ENCODE data around the gene CASP12. TPM values are rescaled to one million over a fixed set of nuclear protein-coding genes. Genes with fewer than 3 reads are reported as not detected.

CASP12 gene
- total RNA-seq, 3 donors from 2014 or later, result 1.1 to 7.9 (median 1.6) TPM

DNA sequence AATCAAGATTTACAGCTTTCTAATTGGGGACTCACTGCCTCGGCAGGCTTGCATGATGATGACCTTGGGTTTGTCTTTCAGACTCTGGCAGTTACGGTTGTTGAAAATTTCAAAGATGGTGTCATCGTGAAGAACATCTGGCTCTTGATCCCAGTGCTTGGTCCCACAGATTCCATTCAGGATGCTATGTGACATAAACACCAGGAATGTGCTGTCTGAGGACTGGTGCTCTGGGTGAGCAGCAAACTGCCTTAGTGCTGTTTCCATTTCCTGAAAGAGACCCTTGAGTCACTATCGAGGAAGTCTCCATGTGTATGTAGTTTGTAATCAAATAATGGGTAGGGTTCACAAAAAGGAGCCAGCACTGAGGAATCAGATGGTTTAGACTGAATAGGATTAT, 7.1 kb downstream of the CASP12 start:
- no peak for DNase-seq (ENCODE audit: low spot score in 2 of 2)
- Histone ChIP-seq H3K27me3 (no peaks in the 10 kb centered on the region), H3K4me1 (no peaks in the 10 kb centered on the region), H3K9me3 (no peaks in the 10 kb centered on the region), H3K4me3 (no peak overlapping the region), H3K36me3 (no peaks in the 10 kb centered on the region), H3K27ac (no peak overlapping the region)
- intact Hi-C loops (cut with DNase I; ENCODE audit: low total_unique reads), result no loop called here
- no peak for TF ChIP-seq POLR2AphosphoS5 (IDR thresholded peaks at IDR 0.05)
- no peak for TF ChIP-seq CTCF (IDR thresholded peaks at IDR 0.05)
- TF ChIP-seq POLR2A (IDR thresholded peaks at IDR 0.05), result no peak

GRCh38 chr11:104883342-104883741, 14.9 kb downstream of the CASP12 start:
- no peak for TF ChIP-seq POLR2AphosphoS5 (IDR thresholded peaks at IDR 0.05)
- TF ChIP-seq CTCF (IDR thresholded peaks at IDR 0.05), result no peak
- TF ChIP-seq POLR2A (IDR thresholded peaks at IDR 0.05), result no peak
- no peaks in the 10 kb centered on the region for H3K4me1 ChIP-seq
- H3K27ac ChIP-seq, result no peak overlapping the region
- no peaks in the 10 kb centered on the region for H3K27me3 ChIP-seq
- H3K36me3 ChIP-seq, result no peaks in the 10 kb centered on the region
- no peak overlapping the region for H3K4me3 ChIP-seq
- DNase-seq (ENCODE audit: low spot score in 2 of 2), result no peak
- H3K9me3 ChIP-seq, result no peaks in the 10 kb centered on the region
- intact Hi-C loops (cut with DNase I; ENCODE audit: low total_unique reads), result no loop called here

DNA sequence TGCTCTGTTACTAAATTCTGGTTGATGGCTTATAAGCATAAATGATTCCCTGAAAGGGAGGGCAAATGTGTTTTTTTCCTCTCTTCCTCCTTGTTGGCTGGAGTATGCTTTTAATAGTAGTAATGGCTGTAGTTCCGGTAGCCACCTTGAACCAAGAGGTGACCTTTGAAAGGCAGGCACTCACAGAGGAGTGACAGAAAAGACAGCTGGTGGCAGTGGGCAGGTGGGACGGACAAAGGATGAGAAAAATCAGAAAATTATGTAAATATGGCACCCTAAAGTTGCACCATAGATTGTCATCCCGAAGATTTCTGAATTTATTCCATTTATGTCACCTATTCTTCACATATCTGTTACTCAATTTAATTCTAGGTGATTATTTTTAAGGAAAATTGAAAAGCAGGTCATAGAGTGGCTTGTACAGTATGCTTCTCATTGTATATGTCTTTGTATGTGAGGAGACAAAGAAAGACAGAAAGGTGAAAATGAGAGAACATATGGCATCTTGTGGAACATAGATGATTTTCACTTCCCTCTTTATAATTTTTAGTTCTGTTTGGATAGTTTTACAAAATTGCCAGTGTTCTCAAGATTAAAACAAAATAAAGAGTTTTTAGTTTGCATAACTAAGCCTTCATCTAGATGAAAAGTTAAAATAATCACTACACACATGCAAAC, 17.0 kb downstream of the CASP12 start:
- TF ChIP-seq CTCF (IDR thresholded peaks at IDR 0.05), result no peak
- TF ChIP-seq POLR2A (IDR thresholded peaks at IDR 0.05), result no peak
- TF ChIP-seq POLR2AphosphoS5 (IDR thresholded peaks at IDR 0.05), result no peak

DNA sequence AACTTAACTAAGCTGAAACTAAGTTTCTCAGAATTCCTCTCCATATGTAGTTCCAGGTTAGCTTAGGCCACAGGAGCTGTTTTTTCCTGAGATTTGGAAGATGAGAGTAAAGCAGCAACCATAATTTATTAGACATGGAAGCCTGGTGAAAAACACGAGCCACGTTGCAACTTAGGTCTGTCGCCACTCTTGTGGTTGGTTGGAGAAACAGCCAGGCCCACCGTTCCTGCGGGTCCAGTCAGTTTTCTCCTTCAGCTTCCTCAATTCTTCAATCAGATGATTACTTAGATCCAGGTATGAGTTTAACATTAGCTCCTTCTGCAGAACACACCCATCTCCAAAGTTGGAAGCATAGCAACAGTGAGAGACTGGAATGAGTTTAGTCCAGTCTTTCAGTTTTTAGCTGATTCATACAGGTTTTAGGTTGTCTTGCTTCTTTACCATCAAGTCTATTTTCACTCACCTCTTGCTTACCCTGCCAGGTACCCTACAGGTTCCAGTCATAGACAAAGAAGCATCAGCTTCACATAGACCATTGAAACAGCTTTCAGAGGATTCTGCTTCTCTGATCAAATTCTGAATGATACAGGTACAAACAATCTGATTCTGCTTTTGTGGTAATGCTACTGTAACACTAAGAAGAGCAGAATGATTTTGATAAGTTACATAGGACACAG, 18.6 kb downstream of the CASP12 start:
- H3K4me3 ChIP-seq, result no peak overlapping the region
- intact Hi-C loops (cut with DNase I; ENCODE audit: low total_unique reads), result no loop called here
- no peak for TF ChIP-seq CTCF (IDR thresholded peaks at IDR 0.05)
- H3K9me3 ChIP-seq, result no peaks in the 10 kb centered on the region
- DNase-seq (ENCODE audit: low spot score in 2 of 2), result no peak
- no peaks in the 10 kb centered on the region for H3K4me1 ChIP-seq
- H3K36me3 ChIP-seq, result no peaks in the 10 kb centered on the region
- H3K27ac ChIP-seq, result no peak overlapping the region
- no peaks in the 10 kb centered on the region for H3K27me3 ChIP-seq

More for the DNA sequence above, 17.0 kb downstream of the CASP12 start:
- Histone ChIP-seq H3K27me3 (no peaks in the 10 kb centered on the region), H3K4me3 (no peak overlapping the region), H3K27ac (no peak overlapping the region), H3K4me1 (no peaks in the 10 kb centered on the region), H3K36me3 (no peaks in the 10 kb centered on the region), H3K9me3 (no peaks in the 10 kb centered on the region)
- intact Hi-C loops (cut with DNase I; ENCODE audit: low total_unique reads), result no loop called here
- DNase-seq (ENCODE audit: low spot score in 2 of 2), result no peak

- no peak for DNase-seq (ENCODE audit: low spot score in 2 of 2)
- Histone ChIP-seq H3K9me3 (no peaks in the 10 kb centered on the region), H3K27ac (no peak overlapping the region), H3K27me3 (no peaks in the 10 kb centered on the region), H3K4me1 (no peaks in the 10 kb centered on the region), H3K36me3 (no peaks in the 10 kb centered on the region), H3K4me3 (no peak overlapping the region)
- no peak for TF ChIP-seq POLR2AphosphoS5 (IDR thresholded peaks at IDR 0.05)
- no peak for TF ChIP-seq CTCF (IDR thresholded peaks at IDR 0.05)
- TF ChIP-seq POLR2A (IDR thresholded peaks at IDR 0.05), result no peak
- intact Hi-C loops (cut with DNase I; ENCODE audit: low total_unique reads), result no loop called here
These were observed 21.3 kb downstream of the CASP12 start for GRCh38 chr11:104876861-104877431.

All from breast epithelium (tissue), 4 donors.